Caki2 (cell line): ENCODE data around the gene KIFAP3. TPM values are rescaled to one million over a fixed set of nuclear protein-coding genes. Genes with fewer than 3 reads are reported as not detected.

Experiments used
- DNase-seq: peaks from one replicate; pipeline ENCODE4 v3.0.0-alpha.2; 2015; ENCODE audit warnings: low read depth
- in situ Hi-C: cut with HindIII; loops from 2 replicates; pipeline ENCODE4 v1.10.0; 2016; ENCODE audit warnings: low sequenced_read_pairs, low pct_unique_long_range_greater_than_20kb, mixed read lengths
- total RNA-seq: library from RNA; depleted of rRNA; stranded (reverse); fragments of >200 nt; shearing (Covaris generic); gene quantifications from 2 replicates; pipeline ENCODE4 v1.2.3, GENCODE V29; 2014; ENCODE audit warnings: low replicate concordance

KIFAP3 gene
- total RNA-seq, 1 experiment from 2014 or later, result 69.9 TPM

- in situ Hi-C loops, result no loop called here
- no peak for DNase-seq
Measured at GRCh38 chr1:169901115-169901514, 173.4 kb downstream of the KIFAP3 start.

GRCh38 chr1:169900571-169900970, 173.9 kb downstream of the KIFAP3 start:
- DNase-seq, result no peak
- in situ Hi-C loops, result no loop called here

- no peak for DNase-seq
- in situ Hi-C loops, result no loop called here
Measured at GRCh38 chr1:169899519-169900217, 174.8 kb downstream of the KIFAP3 start.

GRCh38 chr1:169896013-169896412, 178.5 kb downstream of the KIFAP3 start:
- in situ Hi-C loops, result no loop called here
- no peak for DNase-seq

GRCh38 chr1:169894424-169895145, 179.9 kb downstream of the KIFAP3 start:
- no peak for DNase-seq
- in situ Hi-C loops, result no loop called here

GRCh38 chr1:169893645-169894423, 180.7 kb downstream of the KIFAP3 start, which contains the start of gene SCYL3:
Gene SCYL3 (minus strand): TSS chr1:169893896. CDS start chr1:169888840, 5,056 bp downstream.
- in situ Hi-C loops, result no loop called here
- DNase-seq, result peak; percentile 98

- no peak for DNase-seq
- in situ Hi-C loops, result no loop called here
Measured at GRCh38 chr1:169892927-169893644, 181.4 kb downstream of the KIFAP3 start.

GRCh38 chr1:169892176-169892926, 182.1 kb downstream of the KIFAP3 start:
- in situ Hi-C loops, result no loop called here
- peak; percentile 34 for DNase-seq

- peak; percentile 93 for DNase-seq
- in situ Hi-C loops, result no loop called here
Measured at GRCh38 chr1:169891539-169891885, 183.0 kb downstream of the KIFAP3 start.

GRCh38 chr1:169890761-169891538, 183.5 kb downstream of the KIFAP3 start:
- in situ Hi-C loops, result no loop called here
- DNase-seq, result peak; percentile 92

- no peak for DNase-seq
- in situ Hi-C loops, result no loop called here
Measured at GRCh38 chr1:169889871-169890270, 184.6 kb downstream of the KIFAP3 start.

GRCh38 chr1:169886931-169887330, 187.6 kb downstream of the KIFAP3 start:
- in situ Hi-C loops, result no loop called here
- DNase-seq, result no peak

- DNase-seq, result no peak
- in situ Hi-C loops, result no loop called here
Measured at GRCh38 chr1:169886422-169886821, 188.1 kb downstream of the KIFAP3 start.

GRCh38 chr1:169885207-169885606, 189.3 kb downstream of the KIFAP3 start:
- no peak for DNase-seq
- in situ Hi-C loops, result no loop called here

- in situ Hi-C loops, result no loop called here
Measured at GRCh38 chr1:169884634-169885033, 189.9 kb downstream of the KIFAP3 start.

GRCh38 chr1:169882039-169882511, 192.4 kb downstream of the KIFAP3 start:
- in situ Hi-C loops, result no loop called here
- no peak for DNase-seq

More at GRCh38 chr1:169884634-169885033, 189.9 kb downstream of the KIFAP3 start:
- no peak for DNase-seq
